Suprapubic skin (tissue), 3 donors: ENCODE results near the gene PLB1.

ENCODE experiments used
- POLR2A ChIP-seq, 2 donors: fragments of 450-650 bp; IDR thresholded peaks; one replicate each; pipeline ENCODE4 v1.6.1; 2017; ENCODE audit warnings: antibody characterized with exemption in 2 of 2, mild to moderate bottlenecking in 2 of 2, moderate library complexity in 2 of 2
- TF ChIP-seq, protein P1 (sequence below), 2 donors: fragments of 200-600 bp in 1 of 2; fragments of 450-650 bp in 1 of 2; sonication (generic) in 1 of 2; IDR thresholded peaks; one replicate each; pipeline ENCODE4 v1.5.1; 2016 to 2019; ENCODE audit warnings: antibody characterized with exemption in 2 of 2, mild to moderate bottlenecking in 1 of 2, moderate library complexity in 1 of 2

DNA sequence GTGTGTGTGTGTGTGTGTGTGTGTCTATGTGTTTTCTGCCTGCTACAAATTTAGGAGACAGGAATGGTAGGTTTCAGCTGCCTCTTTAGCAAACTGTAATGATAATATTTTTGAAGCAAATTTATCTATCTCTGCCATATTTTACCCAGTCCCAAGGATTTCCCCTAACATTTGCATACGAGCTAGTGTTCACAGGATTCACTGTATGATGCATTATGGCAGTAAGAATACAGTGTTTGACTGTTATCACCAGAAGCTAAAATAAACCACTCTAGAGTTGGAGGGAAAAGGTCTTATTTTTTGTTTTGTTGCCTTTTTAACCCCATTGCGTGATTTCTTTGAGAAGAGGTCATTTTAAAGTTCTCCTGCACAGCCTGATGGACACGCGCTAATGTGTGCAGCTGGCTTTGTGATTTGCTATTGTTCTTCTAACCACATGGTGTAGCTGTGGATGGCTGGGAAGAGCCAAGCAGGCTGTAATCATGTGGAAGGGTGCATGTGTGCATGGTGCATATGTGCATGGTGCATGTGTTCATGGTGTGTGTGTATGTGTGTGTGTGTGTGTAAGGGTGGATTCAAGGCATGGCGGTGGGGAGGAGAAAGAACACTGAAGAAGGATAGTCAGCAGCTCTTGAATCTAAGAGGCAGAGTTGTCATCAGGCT lies 62.4 kb downstream of the PLB1 start:
- TF ChIP-seq, protein P1, sequence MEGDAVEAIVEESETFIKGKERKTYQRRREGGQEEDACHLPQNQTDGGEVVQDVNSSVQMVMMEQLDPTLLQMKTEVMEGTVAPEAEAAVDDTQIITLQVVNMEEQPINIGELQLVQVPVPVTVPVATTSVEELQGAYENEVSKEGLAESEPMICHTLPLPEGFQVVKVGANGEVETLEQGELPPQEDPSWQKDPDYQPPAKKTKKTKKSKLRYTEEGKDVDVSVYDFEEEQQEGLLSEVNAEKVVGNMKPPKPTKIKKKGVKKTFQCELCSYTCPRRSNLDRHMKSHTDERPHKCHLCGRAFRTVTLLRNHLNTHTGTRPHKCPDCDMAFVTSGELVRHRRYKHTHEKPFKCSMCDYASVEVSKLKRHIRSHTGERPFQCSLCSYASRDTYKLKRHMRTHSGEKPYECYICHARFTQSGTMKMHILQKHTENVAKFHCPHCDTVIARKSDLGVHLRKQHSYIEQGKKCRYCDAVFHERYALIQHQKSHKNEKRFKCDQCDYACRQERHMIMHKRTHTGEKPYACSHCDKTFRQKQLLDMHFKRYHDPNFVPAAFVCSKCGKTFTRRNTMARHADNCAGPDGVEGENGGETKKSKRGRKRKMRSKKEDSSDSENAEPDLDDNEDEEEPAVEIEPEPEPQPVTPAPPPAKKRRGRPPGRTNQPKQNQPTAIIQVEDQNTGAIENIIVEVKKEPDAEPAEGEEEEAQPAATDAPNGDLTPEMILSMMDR (IDR thresholded peaks at IDR 0.05) = no peak
- no peak for TF ChIP-seq POLR2A (IDR thresholded peaks at IDR 0.05)
